HG03159 (cell line): ENCODE results near the gene BACE1-AS.

ENCODE experiments used
- ATAC-seq: cut with Tn5 transposase; IDR thresholded peaks from one replicate; pipeline ENCODE4 v1.9.1; 2021; ENCODE audit warnings: mild to moderate bottlenecking, moderate library complexity; ENCODE audit not compliant: unreplicated experiment

Gene BACE1-AS

DNA sequence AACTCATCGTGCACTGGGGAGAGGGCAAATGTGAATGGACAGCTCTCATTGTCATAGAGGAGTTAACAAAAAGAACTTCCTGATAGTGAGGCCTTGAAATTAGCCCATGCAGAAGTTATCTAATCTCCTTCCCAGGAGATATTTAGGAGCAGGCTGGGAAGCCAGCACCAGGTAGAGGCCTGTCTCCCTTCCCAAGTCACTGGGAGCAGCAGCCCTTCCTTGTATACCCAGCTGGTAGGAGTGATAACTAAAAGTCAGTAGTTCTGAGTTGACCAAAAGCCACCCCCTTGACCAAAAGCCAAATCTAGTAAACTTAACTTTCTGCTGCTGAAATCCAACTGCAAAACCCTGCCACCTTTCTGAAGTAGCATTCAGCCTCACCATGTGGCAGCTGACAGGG is 1.4 kb upstream of the BACE1-AS start:
- ATAC-seq, result no peak

DNA sequence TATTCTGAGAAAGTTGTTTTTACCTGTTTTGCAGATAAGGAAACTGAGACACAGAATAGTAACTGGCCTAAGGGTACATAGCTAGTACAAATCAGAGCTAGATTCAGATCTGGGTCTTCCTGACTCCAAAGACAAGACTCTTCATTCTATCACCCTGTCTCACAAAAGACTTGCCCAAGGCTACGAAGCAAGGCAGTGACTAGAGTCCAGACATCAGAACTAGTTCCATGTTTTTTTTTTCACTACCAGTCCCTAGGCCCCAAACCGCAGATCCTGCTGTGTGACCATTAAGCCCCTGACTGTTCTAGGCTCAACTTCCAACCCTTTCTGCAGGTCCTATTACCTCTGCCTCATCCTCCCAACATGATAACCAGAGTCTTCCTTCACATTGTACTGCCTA is 1.5 kb downstream of the BACE1-AS start:
- ATAC-seq, result no peak

DNA sequence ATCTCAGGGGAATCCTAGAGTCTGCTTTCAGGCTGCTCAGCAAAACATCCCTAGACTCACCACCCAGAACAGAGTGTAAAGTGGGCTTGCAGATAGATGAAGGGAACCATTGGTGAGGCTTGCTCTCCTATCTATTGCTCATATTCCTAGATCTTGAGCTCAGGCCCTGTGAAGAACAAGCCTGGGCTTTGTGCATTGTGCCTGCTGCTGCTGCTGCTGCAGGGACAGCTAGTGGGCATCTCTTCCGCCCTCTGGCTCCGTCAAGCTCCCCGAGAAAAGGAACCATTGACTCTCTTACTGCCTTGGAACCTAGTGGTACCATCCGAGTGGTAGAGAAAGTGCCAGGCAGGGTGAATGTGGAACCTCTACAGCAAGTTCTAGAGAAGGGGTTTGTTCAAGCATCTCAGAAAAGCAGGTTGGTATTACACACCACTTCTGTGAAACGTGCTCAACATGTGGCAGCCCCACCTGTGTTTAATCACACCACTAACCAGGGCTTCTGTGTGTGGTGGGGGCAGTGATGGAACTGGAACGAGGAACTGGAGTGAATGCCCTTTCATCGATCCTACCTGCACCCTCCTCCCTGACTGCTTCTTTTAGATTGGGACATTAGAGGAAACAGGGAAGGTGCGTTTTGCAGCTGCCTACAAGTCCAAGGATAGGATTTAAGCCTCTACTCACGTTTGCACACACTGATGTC is 4.4 kb downstream of the BACE1-AS start:
- no peak for ATAC-seq

DNA sequence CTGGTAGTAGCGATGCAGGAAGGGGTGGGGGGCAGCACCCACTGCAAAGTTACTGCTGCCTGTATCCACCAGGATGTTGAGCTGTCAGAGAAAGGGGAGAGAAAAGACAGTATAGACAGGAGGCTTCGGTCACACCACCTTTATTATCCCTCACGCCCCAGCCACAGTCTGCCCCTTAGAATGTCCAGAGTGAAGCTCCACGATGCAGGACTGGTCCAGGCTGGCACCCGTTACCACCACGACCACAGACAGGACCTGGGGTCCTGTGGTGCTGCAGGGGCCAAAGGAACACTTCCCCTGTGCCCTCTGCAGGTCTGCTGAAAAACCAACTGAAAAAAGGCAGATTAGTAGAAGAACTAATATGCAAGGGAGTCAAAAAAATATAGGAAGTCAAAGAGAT is 5.7 kb downstream of the BACE1-AS start:
- no peak for ATAC-seq

DNA sequence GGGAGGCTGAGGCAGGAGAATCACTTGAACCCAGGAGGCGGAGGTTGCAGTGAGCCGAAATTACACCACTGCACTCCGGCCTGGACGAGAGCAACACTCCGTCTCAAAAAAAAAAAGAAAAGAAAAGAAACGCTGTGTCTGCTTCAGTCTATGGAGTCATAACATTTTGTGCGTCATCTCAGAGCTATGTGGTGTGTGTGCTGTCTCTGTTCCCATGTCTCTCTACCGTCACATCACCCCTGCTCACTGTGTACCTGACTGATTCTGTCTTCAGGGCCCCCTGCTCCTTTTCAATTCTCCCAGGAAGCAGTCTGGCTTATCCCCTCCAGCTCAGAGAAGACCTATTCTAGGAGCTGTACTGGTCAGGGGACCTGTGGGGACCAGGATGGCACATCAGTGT is 7.0 kb downstream of the BACE1-AS start:
- no peak for ATAC-seq

DNA sequence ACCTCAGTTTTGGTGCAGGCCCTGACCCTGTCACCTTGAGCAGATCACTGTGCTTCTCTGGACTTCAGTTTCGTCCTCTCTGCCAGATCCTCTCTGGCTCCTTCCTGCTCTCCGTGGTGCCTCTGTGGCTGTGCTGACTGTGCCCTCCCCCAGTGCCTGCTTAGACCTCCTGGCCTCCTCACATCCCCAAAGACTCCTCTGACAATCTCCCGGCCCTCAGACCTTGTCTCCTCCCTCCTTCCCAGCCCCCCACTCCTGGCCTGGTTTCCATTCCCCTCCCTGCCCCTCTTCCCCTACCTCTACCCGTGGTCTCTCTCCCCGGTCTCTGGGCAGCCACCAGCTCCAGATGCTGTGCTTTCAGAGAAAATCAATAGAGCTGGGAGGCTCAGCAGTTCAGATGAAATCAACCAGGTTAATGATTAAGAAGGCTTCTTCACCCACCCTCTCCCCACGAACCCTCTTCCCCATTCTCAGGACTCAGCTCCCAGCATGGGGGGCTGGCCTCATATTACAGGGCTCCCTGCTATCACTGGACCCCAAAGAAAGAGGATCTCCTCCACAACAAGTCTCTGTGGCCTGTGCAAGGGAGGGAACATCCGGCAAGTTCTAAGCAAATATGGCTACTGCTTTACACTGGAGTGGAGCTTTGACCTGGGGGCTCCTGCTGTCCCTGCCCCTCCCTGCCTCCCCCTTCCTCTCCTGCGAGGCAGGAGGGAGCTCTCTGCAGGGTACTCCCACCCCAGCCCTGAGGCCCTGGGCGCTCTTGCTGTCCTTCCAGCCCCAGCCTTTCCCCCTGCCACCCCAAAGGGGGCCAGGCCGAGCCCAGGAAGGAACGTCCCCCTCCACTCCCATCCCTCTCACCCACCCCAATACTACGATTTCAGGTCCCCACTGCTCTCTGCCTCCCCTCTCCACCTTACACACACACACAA is 8.5 kb downstream of the BACE1-AS start:
- no peak for ATAC-seq

DNA sequence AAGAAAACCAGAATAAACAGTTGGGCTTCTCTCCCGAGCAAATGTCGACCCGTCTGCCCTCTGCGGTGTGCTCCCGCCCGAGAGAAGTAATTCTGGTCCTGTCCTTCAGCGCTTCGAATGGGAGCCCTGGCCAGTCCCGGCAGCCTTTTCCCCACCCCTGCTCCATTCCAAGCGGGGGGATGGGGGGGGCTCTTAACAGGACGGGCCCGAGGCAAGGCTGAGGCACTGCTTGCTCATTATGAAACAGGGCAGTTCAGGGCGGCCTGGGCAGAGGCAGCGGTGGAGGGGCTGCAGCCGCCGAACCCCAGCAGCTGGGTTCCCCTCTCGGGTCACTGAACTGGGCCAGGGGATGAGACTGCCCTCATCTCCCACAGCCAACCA is 9.1 kb downstream of the BACE1-AS start:
- ATAC-seq, result no peak

DNA sequence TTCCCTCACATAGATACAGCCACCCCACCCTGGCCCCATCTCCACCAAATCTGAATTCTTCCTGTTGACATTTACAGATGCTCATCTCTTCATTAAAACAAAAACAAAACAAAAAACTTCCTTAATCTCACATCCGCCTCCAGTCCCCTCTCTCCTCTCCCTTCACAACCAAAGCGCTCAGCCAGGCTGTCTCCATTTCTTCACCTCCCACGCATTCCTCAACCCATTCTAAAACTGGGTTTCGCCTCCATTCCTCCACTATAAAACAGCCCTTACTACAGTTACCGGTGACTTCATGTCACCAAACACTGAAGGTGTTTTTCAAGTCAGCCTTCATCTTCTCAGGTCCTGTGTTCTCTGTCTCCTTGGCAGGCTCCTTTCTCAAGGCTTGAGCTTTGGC is 9.6 kb downstream of the BACE1-AS start:
- no peak for ATAC-seq

DNA sequence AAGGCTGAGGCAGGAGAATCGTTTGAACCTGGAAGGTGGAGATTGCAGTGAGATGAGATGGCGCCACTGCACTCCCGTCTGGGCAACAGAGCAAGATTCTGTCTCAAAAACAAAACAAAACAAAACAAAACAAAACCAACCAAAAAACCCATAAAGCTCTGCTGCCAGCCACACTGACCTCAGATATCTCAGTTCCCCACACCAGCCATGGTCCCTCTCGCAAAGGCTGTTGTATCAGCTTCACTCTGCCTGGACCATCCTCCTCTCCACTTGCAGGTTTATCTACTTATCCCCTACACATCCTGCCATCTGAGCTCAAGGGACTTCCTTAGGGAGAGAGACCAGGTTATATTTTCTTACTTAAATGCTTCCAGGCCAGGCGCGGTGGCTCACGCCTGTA is 11.1 kb downstream of the BACE1-AS start:
- no peak for ATAC-seq

DNA sequence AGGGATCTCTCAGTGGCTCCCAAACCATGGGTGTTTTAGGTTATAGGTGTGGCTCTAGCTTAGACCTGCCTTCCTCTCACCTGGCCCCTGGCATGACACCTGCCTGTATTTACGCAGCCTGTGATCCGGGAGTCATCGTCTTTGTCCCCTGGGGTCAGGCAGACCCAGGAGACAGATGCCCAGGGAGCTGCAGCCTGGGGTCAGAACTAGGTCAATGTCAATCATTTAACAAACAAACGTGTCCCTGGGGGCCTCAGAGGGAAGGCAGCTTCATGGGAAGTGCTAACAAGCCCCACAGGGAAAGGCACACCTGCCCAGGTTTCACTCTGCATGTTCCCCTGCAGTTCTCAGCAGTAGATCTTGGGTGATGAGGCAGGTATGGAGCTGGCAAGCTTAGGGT is 12.0 kb downstream of the BACE1-AS start:
- ATAC-seq, result no peak

DNA sequence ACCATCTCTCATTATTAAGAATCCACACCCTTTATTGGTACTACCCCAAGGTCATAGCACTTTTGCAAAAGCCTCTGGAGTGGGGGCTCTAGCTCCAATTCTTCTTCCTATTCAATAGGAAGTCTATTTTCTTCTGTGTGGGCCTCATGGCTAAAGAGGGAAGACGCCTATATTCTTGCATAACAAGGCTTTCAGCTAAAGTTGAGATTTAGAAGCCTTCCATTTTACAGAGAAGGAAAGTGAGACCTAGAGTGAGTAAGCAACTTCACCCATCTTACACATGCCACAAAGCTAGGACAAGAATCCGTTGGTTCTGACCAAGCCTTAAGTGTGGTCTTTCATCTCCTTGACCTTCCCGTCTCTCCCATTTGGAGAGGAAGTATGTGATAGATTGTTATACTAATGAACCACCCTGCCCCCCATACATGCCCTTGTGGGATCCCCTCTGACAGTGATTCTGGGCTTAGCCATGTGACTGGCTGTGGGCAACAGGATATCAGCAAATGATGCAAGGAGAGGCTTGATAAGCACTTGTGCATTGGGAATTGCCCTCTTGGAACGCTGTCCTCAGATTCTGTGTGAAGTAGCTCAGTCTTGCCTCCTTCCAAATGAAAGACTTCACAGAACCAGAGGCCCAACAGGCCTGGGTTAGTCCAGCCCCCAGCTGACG is 12.6 kb downstream of the BACE1-AS start:
- no peak for ATAC-seq

DNA sequence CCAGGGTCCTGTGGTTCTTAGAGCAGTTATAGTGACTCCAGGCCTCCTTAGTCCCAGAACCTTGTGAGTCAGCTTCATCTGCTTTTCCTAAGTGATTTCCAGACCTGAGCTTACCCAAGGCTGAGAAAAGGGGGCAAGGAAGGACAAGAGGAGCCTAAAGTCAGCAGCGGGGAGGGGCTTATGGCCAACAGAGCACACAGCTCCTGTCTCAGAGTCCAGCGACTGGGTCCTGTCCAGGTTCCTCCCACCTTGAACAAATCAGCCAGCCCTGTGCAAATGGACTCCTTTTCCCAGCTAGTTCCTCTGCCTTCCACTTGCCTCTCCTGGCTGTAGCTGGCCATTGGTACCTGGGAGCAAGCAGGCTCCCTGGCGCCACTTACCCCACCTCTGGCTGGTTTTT is 14.0 kb downstream of the BACE1-AS start:
- no peak for ATAC-seq

DNA sequence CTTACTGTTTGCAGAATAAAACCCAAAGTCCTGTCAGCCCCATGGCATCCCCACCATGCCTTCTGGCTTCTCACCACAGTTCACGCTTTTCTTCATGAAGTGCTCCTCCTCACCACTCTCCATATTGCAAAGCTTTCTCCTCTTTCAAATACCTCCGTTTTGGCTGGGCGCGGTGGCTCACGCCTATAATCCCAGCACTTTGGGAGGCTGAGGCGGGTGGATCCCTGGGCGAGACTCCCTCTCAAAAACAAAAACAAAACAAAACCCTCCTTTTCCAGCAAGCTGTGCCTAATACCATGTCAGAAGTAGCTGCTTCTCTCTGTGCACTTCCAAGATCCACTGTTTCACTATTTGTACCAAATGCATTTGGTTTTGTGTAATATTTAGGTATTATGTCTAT is 18.2 kb downstream of the BACE1-AS start:
- no peak for ATAC-seq

DNA sequence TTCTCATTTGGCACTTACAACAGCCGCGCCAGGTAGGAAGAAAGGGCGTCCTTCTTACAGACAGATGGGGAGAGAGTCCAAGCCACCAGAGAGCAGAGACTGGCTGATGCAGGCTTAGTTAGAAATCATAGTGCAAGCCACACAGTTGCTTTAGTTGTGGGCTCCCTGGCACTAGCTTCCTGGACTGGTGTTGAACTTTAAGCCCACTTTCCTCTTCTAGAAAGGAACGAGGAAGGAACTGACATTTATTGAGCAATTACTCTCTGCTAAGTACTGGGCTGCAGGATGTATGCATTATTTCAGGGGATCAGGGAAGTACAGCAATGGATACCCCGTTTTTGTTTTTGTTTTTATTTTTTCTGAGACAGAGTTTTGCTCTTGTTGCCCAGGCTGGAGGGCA is 21.9 kb downstream of the BACE1-AS start:
- ATAC-seq, result no peak

DNA sequence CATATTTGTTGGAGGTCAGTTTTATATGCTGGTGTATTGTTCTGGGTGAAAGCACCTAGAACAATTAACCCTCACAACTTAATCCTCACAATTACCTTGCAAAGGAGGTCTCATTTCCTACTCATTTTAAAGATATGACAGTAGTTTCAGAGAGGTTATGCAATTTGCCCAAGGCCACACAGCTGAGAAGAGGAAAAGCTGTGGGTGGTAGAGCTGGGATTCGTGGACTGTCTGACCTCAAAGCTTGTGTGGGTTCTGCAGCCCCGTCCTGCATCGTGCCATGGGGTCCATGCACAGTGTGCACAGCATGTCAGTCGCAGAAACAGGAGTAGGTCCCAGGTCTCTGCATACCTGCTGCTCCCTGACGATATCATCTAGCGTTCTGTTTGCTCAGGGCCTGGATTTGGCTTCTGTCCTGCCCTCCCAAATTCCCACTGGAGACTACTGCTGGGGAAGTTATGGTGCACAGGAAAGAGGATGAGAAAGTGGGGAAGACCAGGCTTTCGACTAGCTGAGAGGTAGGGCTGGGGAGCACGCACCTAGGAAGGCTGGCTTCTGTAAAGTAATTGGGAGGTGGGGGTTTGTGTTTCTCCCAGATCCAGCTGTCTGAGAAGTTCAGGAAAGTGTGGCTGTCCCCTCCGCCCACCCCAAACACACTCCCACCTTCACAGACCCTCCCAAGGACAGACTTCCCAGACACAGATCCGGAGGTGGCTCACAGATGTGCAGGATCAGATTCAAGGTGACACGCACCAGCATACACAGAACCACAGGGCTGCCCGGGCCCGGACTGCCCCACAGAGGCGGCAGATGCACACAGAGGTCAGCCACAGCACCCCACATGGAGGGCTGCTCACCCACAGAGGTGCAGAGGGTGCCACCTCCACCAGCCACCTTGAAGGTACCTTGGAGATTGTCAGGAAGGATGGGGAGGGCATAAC is 23.0 kb downstream of the BACE1-AS start:
- no peak for ATAC-seq

DNA sequence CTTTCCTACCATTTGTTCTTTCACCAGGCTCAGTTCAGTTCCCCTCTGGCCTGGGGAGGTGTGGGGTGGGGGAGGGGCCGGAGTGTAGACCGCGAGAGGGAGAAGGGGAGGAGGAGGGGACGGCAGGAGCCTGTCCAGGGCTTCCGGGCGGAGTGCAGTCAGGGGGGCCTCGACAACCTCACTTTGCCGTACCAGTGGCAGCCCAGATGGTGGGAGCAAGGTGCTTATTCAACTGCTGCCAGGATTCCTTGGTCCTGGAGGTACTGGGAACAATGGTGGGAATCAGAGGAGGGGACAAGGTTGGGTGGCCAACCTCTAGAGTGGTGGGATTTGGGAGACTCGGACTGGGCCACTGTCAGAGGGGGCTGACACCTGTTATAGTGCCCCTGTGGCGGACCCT is 23.7 kb downstream of the BACE1-AS start:
- no peak for ATAC-seq

DNA sequence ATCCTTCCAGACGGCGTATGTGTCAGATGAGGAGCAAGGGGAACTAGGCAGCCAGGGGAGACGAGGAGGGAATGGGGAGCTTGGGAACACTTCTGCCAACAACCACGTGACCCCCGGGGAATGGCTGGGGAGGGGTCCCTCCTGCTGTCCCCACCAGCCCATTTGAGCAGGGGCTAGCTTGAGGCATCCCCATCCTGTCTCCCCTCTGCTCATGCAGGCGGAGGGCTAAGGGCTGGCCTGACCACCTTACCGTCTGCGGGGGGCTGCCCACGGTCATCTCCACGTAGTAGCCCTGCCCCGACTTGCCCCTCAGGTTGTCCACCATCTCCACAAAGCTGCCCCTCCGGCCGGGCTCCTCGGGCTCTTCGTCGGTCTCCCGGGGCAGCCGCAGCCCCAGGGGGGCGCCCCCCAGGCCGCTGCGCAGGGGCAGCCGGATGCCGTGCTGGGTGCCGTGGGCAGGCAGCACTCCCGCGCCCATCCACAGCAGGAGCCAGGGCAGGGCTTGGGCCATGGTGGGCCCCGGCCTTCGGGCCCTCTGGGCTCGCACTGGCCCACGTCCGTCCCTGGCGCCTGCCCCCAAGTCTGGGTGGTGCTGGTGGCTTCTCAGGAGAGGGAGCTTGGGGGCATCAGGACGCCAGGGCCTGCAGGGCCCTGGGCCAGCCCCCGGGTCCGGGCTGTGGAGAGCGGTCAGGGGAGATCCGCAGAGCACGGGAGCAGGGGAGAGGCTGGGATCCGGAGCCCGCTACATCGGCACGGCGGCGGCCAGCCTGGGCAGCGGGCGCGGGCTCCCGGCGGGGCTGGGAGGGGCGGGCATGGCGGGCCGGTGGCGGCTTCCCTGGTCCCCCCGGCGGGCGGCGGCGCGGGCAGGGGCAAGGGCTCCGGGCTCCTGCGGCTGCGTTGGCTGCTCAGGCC is 24.4 kb downstream of the BACE1-AS start:
- no peak for ATAC-seq

DNA sequence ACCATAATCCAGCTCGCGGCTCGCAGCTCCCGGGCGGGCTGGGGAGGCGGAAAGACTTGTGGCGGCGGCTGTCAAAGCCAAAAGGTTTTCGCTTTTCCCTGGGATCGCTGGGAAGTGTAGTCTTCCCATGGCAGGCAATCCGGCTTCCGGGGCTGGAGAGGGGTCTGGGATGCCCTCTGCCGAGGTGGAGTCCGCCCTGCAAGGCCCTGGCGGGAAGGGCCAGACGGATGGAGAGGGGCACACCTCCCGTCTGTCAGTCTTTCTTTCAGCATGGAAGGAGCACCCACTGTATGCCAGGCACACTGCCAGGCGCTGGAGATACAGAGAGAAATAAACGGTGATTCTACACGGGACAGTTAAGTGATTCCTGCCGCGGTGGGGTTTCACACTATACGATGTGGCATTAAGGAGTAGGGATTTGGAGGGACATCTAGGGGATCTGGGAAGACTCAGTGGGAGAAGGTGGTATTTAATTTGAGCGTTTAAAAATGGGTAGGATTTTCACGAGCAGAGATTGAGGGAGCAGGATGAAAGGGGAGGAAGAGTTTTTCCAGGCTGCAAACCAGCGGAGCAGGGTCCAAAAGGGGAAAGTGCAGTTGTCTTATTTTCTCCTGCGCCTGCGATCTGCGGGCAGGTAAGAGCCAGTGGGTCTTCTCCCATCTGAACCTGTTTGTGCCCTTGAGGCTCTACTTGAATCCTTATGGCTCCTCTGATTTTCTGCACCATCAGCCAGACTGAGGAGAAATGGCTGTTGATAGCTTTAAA is 25.2 kb downstream of the BACE1-AS start, which contains the start of gene BACE1:
BACE1 (minus strand) TSS at position 60 of the 765 bp plus-strand sequence. CDS start 461 bp downstream, outside the sequence.
- ATAC-seq, result no peak

DNA sequence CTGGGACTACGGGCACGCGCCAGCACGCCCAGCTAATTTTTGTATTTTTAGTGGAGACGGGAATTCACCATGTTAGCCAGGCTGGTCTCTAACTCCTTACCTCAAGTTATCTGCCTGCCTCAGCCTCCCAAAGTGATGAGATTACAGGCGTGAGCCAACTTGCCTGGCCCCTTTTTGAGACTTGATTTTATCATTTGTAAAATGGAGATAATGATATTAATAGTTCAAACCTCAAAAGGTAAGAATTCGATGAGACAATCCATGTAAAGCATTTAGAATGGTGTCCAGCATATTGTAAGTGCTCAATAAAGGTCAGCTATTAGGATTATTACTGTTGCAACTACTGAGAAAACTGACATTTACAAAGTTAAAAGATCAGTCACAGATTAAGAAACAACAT is 27.6 kb downstream of the BACE1-AS start:
- ATAC-seq, result no peak
